ENCODE data around the gene NTRK2. TPM values are rescaled to one million over a fixed set of nuclear protein-coding genes. Genes with fewer than 3 reads are reported as not detected.

The NTRK2 gene
- total RNA-seq, 1 donor from 2014 or later: 4.6 TPM

GRCh38 chr9:84756171-84756570 is 86.6 kb downstream of the NTRK2 start:
- Mint-ChIP-seq H3K36me3 (ENCODE audit: low read depth, unreplicated experiment) (no peaks in the 10 kb centered on the region), H3K4me3 (ENCODE audit: unreplicated experiment) (no peak overlapping the region), H3K27me3 (ENCODE audit: low read depth, unreplicated experiment) (no peaks in the 10 kb centered on the region), H3K9me3 (ENCODE audit: unreplicated experiment) (no peaks in the 10 kb centered on the region), H3K27ac (ENCODE audit: unreplicated experiment) (no peak overlapping the region), H3K4me1 (ENCODE audit: low read depth, unreplicated experiment) (peaks cover 45% of the 10 kb centered on the region)
- Histone ChIP-seq H3K9ac (ENCODE audit: low read length) (no peak overlapping the region), H3K79me2 (ENCODE audit: insufficient read depth, low read length) (no peaks in the 10 kb centered on the region), H3K36me3 (ENCODE audit: insufficient read depth, low read length) (no peaks in the 10 kb centered on the region), H2AFZ (ENCODE audit: low read depth, low read length) (no peak overlapping the region), H3K27me3 (ENCODE audit: insufficient read depth, low read length) (no peaks in the 10 kb centered on the region), H3K9me3 (ENCODE audit: insufficient read depth, low read depth, low read length) (no peaks in the 10 kb centered on the region), H3K4me3 (ENCODE audit: insufficient read depth, low read depth, low read length) (no peak overlapping the region), H3K4me1 (ENCODE audit: insufficient read depth, low read length) (peaks cover 14% of the 10 kb centered on the region), H3K4me2 (ENCODE audit: low read length) (no peak overlapping the region), H4K20me1 (ENCODE audit: insufficient read depth, low read length) (no peaks in the 10 kb centered on the region), H3K27ac (ENCODE audit: low read depth, low read length) (no peak overlapping the region)
- DNase-seq (ENCODE audit: low read depth): no peak
- TF ChIP-seq CTCF (IDR thresholded peaks at IDR 0.05; ENCODE audit: insufficient read depth, low read depth, low read length): no peak
- TF ChIP-seq EZH2 (IDR thresholded peaks at IDR 0.05; ENCODE audit: insufficient read depth, low read length): no peak
- no peak for FAIRE-seq

GRCh38 chr9:84756731-84757130 is 87.2 kb downstream of the NTRK2 start:
- Histone ChIP-seq H3K9me3 (ENCODE audit: insufficient read depth, low read depth, low read length) (no peaks in the 10 kb centered on the region), H3K36me3 (ENCODE audit: insufficient read depth, low read length) (no peaks in the 10 kb centered on the region), H3K79me2 (ENCODE audit: insufficient read depth, low read length) (no peaks in the 10 kb centered on the region), H4K20me1 (ENCODE audit: insufficient read depth, low read length) (no peaks in the 10 kb centered on the region), H3K9ac (ENCODE audit: low read length) (no peak overlapping the region), H3K27ac (ENCODE audit: low read depth, low read length) (no peak overlapping the region), H2AFZ (ENCODE audit: low read depth, low read length) (no peak overlapping the region), H3K4me2 (ENCODE audit: low read length) (no peak overlapping the region), H3K27me3 (ENCODE audit: insufficient read depth, low read length) (no peaks in the 10 kb centered on the region), H3K4me3 (ENCODE audit: insufficient read depth, low read depth, low read length) (no peak overlapping the region), H3K4me1 (ENCODE audit: insufficient read depth, low read length) (peaks cover 12% of the 10 kb centered on the region)
- no peak overlapping the region for H3K27ac Mint-ChIP-seq (ENCODE audit: unreplicated experiment)
- TF ChIP-seq EZH2 (IDR thresholded peaks at IDR 0.05; ENCODE audit: insufficient read depth, low read length) (no peak), CTCF (IDR thresholded peaks at IDR 0.05; ENCODE audit: insufficient read depth, low read depth, low read length) (no peak)
- H3K27me3 Mint-ChIP-seq (ENCODE audit: low read depth, unreplicated experiment): no peaks in the 10 kb centered on the region
- DNase-seq (ENCODE audit: low read depth) (no peak), FAIRE-seq (no peak)
- no peaks in the 10 kb centered on the region for H3K9me3 Mint-ChIP-seq (ENCODE audit: unreplicated experiment)
- H3K36me3 Mint-ChIP-seq (ENCODE audit: low read depth, unreplicated experiment): no peaks in the 10 kb centered on the region
- peaks cover 46% of the 10 kb centered on the region for H3K4me1 Mint-ChIP-seq (ENCODE audit: low read depth, unreplicated experiment)
- H3K4me3 Mint-ChIP-seq (ENCODE audit: unreplicated experiment): no peak overlapping the region

GRCh38 chr9:84758817-84759216 is 89.3 kb downstream of the NTRK2 start:
- TF ChIP-seq CTCF (IDR thresholded peaks at IDR 0.05; ENCODE audit: insufficient read depth, low read depth, low read length) (no peak), EZH2 (IDR thresholded peaks at IDR 0.05; ENCODE audit: insufficient read depth, low read length) (no peak)
- no peak overlapping the region for H2AFZ ChIP-seq (ENCODE audit: low read depth, low read length)
- Mint-ChIP-seq H3K36me3 (ENCODE audit: low read depth, unreplicated experiment) (peaks cover 5% of the 10 kb centered on the region), H3K4me1 (ENCODE audit: low read depth, unreplicated experiment) (peaks cover 30% of the 10 kb centered on the region), H3K27me3 (ENCODE audit: low read depth, unreplicated experiment) (no peaks in the 10 kb centered on the region), H3K4me3 (ENCODE audit: unreplicated experiment) (no peak overlapping the region), H3K27ac (ENCODE audit: unreplicated experiment) (no peak overlapping the region), H3K9me3 (ENCODE audit: unreplicated experiment) (peaks cover 6% of the 10 kb centered on the region)
- H3K36me3 ChIP-seq (ENCODE audit: insufficient read depth, low read length): no peaks in the 10 kb centered on the region
- H3K4me2 ChIP-seq (ENCODE audit: low read length): no peak overlapping the region
- no peak overlapping the region for H3K27ac ChIP-seq (ENCODE audit: low read depth, low read length)
- H3K4me1 ChIP-seq (ENCODE audit: insufficient read depth, low read length): peaks cover 8% of the 10 kb centered on the region
- no peaks in the 10 kb centered on the region for H3K79me2 ChIP-seq (ENCODE audit: insufficient read depth, low read length)
- no peak overlapping the region for H3K9ac ChIP-seq (ENCODE audit: low read length)
- FAIRE-seq (no peak), DNase-seq (ENCODE audit: low read depth) (no peak)
- H3K9me3 ChIP-seq (ENCODE audit: insufficient read depth, low read depth, low read length): no peaks in the 10 kb centered on the region
- no peak overlapping the region for H3K4me3 ChIP-seq (ENCODE audit: insufficient read depth, low read depth, low read length)
- H4K20me1 ChIP-seq (ENCODE audit: insufficient read depth, low read length): no peaks in the 10 kb centered on the region
- no peaks in the 10 kb centered on the region for H3K27me3 ChIP-seq (ENCODE audit: insufficient read depth, low read length)
